COLO668 (cell line): ENCODE results near the gene TMEM208.

Source experiments
- DNase-seq: peaks from one replicate; lab custom pipeline; 2025; ENCODE audit not compliant: unreplicated experiment; lab: John Stamatoyannopoulos, UW

Gene TMEM208

DNA sequence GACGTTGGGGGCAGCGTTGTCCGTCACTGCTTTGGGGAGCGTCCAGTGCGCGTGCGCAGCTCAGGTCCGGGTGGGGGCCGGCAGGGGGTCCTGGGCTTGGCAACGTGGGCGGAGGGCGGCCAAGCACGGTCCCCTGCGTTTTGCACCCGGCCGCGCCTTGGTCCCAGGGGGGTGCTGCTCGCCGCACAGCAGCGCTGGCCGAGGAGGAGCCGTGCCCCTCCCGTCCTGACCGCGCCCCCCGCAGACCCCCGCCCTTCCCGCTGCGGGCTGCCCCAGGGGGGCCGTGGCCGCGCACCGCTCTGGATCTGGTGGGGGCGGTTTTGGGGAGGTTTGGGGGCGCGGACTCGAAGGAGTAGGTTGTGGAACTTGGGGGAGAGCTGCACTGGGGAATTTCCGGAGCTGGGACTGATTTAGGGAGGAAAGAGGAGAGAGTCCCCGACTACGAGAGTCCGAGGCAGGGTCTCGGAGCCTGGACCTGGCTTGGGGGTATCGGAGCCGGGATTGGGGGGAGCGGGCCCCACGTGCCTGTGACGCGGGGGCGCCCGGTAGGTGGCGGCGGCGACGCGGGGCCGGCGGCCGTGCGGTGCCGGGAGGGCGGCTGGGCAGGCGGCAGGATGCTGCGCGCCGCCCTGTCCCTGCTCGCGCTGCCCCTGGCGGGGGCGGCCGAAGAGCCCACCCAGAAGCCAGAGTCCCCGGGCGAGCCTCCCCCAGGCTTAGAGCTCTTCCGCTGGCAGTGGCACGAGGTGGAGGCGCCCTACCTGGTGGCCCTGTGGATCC is 21.7 kb downstream of the TMEM208 start, which contains the start of gene SLC9A5:
Gene SLC9A5, plus strand, starts transcription at position 579 of the 777 bp plus-strand sequence. Its CDS starts 36 bp downstream, at position 615.
- DNase-seq = peak; percentile 24

DNA sequence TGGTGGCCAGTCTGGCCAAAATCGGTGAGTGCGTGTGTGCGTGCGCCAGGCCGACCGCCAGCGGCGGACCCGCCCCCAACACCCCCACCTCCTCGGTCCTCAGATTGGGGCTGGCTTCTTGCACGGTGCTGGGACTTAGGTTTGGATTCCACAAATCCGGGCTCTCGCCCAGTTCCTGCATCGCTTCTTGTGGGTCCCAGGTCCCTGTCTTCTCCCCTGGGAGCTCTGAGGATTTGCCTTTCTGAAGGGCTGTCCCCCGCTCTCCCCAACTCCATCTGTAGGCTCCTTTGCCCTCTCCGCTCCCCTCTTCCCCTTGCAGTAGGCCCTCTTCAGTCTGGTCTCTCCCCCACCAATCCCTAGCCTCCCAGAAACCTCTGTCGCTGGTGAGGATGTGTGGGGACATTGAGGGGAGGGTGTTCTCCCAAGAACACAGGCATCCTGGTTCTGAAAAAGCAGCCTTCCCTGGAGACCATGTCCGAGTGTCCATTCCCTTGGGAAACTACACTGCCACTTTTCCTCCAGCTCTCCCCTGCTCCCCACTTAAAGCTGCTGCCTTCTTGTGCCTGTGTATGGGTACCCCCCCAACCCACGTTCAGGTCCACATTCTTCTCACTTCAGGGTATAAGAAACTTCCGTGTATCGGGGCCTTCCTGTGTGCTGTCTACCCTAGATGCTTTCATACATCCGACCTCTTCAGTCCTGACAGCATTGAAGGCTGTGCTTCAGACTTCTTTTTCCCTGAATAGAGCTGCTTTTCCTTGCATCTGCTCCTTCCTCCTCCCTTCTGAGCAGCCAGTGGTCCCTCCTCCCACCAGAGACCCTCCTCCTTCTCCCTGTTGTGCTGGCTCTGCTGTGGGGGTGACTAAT is 22.5 kb downstream of the TMEM208 start:
- DNase-seq = no peak

DNA sequence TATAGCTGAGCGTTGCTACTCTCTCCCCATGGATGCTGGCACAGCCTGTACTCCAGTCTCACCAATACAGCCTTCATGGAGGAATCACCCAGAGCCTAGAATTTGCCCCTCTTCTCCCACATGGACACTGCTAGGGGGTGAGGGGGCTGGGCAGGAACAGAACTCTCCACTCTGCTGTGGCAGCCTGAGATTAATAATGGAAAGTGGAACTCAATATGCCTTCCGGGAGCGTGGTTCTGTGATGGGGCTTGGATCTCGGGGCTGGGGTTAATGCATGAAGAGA is 23.1 kb downstream of the TMEM208 start:
- DNase-seq = no peak

DNA sequence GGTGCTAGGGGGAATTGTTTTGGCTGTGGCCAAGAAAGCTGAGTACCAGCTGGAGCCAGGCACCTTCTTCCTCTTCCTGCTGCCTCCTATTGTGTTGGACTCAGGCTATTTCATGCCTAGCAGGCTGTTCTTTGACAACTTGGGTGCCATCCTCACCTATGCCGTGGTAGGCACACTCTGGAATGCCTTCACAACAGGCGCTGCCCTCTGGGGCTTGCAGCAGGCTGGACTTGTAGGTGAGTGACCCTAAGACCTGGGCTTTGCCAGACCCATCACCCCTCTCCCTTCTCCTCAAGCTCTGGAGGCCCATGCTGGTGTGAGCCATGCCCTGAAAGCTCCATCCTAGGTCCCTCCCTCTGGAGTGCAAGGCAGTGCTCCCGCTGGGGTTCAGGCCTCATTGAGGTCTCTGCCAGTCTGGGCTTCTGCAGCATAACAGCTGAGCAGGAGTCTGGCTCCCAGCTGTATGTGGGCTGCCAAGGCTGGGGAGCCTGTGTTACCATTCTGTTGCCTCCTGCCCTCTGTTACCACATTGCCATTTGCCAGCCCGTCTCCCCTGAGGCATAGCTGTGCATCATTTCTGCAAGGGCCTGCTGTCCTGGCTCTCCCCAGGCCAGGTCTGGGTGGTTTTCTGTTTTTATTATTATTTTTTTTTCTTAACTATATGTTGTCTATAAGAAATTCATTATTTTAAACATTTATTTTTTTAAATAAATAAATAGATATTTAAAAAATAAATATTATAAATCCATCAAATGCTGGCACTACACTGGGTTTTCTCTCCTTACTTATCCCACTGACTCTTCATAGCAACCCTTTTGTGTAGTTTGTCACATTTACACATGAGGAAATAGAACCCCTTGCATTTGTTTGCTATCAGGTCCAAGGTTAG is 25.9 kb downstream of the TMEM208 start:
- no peak for DNase-seq

DNA sequence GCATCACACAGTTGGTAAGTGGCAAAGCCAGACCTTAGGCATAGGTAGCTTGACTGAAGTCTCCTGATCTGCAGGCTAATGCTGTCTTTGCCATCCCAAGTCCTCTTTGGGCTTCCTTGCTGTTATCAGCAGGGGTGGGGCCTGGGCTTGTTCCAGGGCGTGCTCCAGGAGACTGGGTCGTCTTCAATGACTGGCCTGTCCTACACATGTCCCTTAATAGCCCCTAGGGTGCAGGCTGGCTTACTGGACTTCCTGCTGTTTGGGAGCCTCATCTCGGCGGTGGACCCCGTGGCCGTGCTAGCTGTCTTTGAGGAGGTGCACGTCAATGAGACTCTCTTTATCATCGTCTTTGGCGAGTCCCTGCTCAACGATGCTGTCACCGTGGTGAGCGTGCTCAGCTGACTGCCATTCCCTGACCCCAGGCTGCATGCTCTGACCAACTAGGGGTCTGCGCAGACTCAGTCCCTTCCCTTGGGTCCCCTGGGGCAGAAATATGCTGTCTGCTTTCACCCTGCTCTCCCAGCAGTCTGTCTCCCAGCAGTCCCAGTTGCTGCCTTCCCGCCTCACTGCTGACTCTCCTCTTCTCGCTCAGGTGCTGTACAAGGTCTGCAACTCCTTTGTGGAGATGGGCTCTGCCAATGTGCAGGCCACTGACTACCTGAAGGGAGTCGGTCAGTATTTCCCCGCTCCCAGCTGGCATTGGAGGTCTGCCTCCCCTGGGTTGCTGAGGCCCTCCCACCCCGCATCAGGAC is 28.0 kb downstream of the TMEM208 start:
- DNase-seq = no peak

DNA sequence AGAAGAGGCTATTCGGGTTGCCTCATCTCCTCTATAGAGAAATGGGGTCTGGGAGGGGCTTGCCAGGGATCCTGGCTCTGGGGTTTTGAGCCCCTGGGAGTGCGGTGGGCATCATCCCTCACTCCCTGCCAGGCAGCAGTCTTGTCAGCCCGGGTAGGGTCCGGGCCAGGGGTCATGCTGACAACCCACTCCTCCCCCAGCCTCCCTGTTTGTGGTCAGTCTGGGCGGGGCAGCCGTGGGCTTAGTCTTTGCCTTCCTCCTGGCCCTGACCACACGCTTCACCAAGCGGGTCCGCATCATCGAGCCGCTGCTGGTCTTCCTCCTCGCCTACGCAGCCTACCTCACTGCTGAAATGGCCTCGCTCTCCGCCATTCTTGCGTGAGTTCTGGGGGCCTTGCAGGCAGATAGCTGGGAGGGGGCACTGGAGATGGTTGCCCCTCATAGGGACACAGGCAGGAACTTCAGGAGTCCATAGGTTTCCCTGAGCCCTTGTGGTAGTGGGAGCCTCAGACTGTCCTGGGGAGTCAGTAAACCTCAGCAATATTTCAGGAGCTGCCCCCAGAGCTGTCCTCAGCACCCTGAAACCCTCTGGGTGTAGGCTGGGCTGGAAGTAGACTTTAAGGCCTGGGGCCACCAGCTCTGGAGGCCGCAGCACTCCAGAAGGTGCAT is 28.8 kb downstream of the TMEM208 start:
- no peak for DNase-seq

DNA sequence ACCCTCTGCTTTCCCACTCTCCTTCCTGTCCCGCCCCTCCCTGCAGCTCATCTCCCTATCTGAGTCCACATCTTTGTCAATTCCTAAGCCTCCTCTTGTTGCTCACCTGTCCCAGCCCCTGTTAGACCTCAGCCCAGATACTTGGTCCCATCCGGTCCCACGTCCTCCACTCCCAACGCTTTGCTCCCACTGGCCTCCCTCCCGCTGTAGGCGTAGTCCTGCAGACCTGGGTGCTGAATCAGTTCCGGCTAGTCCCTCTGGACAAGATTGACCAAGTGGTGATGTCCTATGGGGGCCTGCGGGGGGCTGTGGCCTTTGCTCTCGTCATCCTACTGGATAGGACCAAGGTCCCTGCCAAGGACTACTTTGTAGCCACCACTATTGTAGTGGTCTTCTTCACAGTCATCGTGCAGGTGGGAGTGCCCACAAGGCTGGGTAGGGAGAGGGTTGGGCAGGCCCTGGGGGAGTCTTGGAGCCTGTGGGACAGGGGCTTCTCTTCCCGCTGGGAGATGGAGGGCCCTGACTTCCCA is 29.8 kb downstream of the TMEM208 start:
- no peak for DNase-seq

DNA sequence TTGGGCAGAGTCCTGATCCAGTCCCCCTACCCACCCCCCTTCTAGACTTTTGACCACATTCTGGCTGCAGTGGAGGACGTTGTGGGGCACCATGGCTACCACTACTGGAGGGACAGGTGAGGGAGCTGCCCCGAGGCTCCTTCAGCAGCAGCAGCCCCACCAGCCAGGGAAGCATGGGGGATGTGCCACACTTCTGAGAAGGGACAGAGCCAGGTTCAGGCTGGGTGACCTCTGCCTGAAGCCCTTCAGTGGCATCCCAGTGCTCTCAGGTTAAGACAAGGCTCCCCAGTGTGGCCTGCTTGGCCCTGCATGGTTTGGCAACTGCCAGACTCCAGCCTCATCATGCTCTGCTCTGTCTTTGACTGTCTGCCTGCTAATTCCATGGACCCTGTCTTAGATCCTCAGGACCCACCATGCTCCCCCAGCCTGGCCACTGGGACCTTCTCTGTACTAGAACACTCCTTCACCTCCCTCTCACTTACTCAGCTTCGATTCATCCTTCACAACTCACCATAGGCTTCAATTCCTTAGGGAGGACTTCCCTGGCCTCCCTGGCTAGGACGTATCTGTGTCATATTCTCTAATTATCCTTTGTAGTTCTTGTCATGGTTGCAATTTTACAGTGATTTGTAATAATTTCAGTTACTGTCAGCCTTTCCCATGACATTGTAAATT is 30.7 kb downstream of the TMEM208 start:
- no peak for DNase-seq

DNA sequence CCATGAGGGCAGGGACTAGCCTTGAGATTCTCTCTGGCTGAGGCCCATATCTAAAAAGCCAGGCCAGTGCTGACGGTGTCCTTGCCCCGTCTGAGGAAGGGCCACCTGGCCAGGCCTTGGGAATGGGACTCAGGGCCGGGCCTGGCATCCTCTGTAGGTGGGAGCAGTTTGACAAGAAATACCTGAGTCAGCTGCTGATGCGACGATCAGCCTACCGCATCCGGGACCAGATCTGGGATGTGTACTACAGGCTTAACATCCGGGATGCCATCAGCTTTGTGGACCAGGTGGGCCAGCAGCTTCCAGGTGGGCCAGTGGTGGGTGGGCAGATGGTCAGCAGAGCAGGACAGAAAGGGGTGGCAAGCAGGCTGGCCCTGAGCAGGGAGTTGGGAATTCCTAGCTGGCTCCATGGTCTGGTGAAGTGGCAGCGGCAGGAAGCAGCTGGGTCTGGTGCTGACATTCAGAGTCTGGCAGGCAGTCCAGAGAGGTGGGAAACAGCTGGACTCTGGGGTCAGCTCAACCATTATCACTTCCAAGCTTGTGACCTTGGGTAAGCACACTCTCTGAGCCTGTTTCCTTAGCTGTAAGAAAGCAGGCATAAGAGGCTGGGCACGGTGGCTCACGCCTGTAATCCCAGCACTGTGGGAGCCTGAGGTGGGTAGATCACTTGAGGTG is 31.4 kb downstream of the TMEM208 start:
- DNase-seq = no peak

DNA sequence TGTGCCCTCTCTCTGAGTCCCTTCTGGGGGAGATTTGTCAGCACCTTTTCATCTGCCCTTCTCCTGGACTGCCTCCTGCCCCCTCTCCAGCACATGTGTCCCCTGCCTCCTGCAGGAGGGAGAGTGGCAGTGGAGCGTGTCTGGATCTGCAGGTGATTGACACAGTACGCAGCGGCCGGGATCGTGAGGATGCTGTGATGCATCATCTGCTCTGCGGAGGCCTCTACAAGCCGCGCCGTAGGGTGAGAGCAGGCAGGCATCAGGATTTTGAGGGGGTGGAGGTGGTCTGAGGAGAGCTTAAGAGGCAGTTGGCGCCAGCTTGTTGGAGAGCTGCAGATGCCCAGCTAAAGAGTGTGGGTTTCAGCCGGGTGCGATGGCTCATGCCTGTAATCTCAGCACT is 32.8 kb downstream of the TMEM208 start:
- DNase-seq = no peak

DNA sequence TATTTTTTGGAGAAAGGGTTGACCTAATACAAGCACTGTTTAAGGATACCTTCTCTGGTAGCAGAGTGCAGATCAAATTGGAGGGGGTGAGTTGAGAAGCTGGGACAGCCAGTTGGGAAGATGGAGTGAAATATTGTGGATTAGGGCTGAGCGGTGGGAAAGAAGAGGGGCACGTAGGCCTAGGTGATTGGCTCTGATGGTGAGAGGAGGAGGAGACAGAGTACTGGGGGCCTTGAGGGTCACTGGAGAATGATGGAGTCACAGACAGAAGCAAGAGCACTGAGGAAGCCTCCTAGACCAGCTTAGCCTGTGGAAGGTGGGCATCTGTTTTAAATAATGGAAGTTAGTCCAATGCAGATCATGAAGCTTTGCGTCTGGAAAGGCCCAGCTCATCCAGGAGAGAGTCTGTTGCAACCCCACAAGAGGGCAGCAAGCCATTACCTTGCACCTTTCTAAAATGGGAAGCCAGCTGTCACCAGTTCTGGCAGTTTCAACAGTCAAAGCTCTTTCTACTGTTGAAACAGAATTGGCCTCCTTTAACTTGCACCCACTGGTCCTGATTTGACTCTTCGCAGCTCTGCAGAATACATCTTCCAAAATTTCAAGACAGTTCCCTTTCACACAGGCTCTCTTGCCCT is 33.6 kb downstream of the TMEM208 start:
- peak; percentile 37 for DNase-seq

DNA sequence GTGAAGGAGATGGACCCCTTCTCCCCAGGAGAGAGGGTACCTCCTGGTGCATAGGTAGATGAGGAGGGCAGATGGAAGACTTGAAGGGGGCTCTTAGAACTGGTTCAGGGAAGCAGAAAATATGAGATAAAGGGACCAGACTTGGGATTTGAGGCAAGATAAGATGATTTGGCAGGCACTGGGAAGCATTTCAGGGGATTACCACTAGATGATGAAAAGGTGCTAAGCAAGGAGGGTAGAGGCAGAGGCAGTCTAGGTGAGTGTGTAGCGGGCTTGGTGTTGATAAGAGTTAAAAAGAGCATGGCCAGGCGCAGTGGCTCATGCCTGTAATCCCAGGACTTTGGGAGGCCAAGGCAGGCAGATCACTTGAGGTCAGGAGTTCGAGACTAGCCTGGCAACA is 36.3 kb downstream of the TMEM208 start:
- DNase-seq = no peak

DNA sequence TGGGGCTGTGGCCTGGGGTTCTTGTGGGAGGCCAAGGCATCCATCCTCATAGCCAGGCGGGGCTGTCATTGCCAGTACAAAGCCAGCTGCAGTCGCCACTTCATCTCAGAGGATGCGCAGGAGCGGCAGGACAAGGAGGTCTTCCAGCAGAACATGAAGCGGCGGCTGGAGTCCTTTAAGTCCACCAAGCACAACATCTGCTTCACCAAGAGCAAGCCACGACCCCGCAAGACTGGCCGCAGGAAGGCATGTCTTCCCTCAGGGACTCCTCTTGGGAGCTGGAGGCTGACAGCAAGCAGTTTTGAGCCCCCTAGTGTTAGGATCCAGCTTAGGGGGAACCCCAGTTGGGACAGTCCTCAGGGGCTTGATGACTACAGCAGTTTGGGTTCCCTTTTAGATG is 37.3 kb downstream of the TMEM208 start:
- no peak for DNase-seq

DNA sequence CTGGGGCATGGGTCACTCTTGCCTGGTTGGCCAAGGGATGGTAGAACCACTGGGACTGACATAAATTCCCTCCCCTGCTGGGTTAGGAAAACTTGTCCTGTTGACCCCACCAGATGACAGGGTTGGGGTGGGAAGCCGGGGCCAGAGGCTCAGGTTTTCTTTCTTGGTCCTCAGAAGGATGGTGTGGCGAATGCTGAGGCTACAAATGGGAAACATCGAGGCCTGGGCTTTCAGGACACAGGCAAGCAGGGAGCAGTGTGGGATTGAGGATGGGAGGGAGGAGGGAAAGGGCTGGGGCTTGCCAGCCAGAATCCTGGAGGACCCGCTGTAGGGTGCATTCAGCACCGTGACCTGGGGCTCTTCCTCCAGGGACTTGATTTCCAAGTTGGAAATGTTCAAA is 37.9 kb downstream of the TMEM208 start:
- DNase-seq = no peak

DNA sequence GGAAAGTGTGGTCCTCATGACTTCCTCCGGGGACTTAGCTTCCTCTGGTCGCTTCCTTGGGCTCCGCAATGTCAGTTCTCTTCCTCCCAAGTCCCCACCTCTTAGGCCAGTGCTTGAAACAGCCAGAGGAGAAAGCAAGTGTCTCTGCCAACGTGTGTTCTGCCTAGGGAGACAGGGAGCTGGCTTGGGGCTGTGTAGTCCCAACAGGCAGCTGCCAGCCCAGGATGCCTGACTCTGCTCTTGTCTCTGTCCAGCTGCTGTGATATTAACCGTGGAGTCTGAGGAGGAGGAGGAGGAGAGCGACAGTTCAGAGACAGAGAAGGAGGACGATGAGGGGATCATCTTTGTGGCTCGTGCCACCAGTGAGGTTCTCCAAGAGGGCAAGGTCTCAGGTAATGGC is 38.9 kb downstream of the TMEM208 start:
- no peak for DNase-seq

DNA sequence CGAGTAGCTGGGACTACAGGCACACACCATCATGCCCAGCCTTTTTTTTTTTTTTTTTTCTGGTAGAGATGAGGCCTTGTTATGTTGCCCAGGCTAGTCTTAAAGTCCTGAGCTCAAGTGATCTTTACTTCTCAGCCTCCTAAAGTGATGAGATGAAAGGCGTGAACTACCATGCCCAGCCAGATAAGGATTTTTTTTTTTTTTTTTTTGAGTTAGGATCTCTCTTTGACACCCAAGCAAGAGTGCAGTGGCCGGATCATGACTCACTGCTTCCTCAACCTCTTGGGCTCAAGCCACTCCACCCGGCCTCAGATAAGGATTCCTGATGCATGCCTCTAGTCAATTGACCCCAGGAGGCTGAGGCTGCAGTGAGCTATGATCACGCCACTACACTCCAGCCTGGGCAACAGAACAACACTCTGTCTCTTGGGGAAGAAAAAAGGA is 41.2 kb downstream of the TMEM208 start:
- no peak for DNase-seq

DNA sequence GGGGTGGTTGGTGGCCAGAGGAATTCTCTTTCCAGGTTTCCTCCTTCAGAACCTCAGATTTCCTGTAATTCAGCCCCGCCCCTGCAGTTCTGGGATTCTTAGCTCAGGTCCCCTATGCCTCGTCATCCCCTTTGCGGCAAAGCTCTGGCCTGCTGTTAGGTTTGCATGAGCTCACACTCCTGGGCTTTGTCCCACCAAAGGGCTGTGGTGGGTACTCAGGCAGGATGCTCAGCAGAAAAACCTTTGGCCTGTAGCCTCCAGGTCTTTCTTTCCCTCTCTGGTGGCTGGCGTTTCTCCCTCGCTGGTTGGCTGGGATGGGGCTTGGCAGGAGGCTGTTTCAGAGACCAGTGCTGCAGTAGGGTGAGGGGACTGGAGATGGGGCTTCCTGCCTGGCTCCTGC is 42.8 kb downstream of the TMEM208 start:
- no peak for DNase-seq

DNA sequence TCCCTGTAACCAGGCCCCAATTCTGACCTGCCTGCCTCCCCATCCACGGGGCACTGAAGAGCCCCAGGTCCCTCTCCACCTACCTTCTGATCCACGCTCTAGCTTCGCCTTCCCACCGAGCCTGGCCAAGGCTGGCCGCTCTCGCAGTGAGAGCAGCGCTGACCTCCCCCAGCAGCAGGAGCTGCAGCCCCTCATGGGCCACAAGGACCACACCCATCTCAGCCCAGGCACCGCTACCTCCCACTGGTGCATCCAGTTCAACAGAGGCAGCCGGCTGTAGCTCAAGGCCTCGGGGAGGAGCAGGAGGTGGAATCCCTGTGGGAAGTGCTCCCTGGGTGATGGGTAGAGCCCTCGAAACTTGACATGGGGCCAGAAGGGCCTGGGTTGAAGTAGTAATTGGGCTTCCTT is 44.0 kb downstream of the TMEM208 start:
- DNase-seq = no peak
